HL-60/S4 treated with retinoic acid at 250 ng/mL for 4 days and 3 days (cell line): ENCODE results near the gene TEX14.
"Not testable (repeated sequence)": the region's sequence is repeated elsewhere in the genome, so short reads cannot be mapped to it uniquely, and the experiment has no call there.

Source experiments
- in situ Hi-C: fragments of 300-500 bp; cut with MboI; formaldehyde crosslinking; loops from 2 replicates; pipeline ENCODE4 v1.7.0; 2022; ENCODE audit warnings: low sequenced_read_pairs

The TEX14 gene

GRCh38 chr17:58693208-58693607 lies 1.4 kb upstream of the TEX14 start:
- in situ Hi-C loops: no loop called here

DNA sequence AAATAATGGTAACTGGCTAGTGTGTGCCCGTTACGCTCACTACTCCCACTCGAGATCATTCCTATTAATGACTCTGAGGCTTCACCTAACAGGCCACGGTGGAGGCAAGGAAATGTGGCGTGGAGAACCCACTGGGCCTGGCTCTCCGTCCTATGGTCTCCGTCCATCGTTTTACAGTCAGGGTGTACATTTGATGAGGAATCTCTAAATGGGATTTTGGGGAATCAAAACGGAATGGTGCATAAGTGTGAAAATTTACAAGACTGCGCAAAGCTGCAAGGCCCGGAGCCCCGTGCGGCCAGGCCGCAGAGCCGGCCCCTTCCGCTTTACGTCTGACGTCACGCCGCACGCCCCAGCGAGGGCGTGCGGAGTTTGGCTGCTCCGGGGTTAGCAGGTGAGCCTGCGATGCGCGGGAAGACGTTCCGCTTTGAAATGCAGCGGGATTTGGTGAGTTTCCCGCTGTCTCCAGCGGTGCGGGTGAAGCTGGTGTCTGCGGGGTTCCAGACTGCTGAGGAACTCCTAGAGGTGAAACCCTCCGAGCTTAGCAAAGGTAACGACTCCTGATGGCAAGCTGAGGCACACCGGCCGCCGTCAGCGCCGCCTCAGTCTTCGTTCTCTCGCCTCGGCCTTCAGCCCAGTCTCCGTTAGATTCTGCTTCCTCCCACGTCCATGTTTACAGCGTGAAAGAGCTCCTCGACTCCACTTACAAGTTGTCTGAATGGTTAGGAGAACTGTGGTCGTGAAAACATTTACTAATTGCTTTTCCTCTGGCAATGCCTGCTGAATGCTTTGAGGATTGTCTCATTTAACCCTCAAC lies 602 bp upstream of the TEX14 start, which contains the start of gene RAD51C:
Gene RAD51C (plus strand): TSS at position 364 of the 817 bp plus-strand sequence. CDS start 42 bp downstream, at position 406.
- in situ Hi-C loops: no loop called here

DNA sequence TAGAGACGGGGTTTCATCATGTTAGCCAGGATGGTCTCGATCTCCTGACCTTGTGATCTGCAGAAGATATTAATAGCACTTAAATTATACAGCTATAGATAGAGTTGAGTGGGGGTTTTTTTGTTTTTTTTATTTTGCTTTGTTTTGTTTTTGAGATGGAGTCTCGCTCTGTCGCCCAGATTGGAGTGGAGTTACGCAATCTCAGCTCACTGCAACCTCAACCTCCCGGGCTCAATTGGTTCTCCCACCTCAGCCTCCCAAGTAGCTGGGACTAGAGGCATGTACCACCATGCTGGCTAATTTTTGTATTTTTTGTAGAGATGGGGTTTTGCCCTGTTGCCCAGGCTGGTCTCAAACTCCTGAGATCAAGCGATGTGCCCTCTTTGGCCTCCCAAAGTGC lies 1.8 kb downstream of the TEX14 start:
- in situ Hi-C loops: not testable (repeated sequence)

DNA sequence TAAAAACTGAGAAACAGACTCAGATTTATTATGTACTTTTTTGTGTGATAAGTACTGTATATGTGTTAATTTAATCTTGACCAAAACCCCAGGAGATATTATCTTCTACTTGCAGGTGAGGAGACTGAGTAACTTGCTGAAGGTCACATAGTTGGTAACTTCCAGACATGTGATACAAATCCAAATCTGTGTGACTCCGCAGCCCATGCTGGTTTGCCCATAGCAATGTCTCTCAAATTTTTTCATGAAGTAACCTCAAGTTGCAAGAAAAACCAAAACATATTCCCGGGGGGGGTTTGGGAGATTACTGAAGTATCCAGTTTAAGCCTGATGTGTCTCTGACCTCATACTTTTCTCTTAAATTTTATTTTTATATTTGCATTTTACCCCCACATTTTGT lies 3.3 kb downstream of the TEX14 start:
- in situ Hi-C loops: no loop called here

- in situ Hi-C loops: no loop called here
Observed at GRCh38 chr17:58686980-58687379, 4.9 kb downstream of the TEX14 start.

- in situ Hi-C loops: not testable (repeated sequence)
Observed at GRCh38 chr17:58684462-58684861, 7.4 kb downstream of the TEX14 start.

GRCh38 chr17:58684003-58684402 lies 7.8 kb downstream of the TEX14 start:
- in situ Hi-C loops: no loop called here

DNA sequence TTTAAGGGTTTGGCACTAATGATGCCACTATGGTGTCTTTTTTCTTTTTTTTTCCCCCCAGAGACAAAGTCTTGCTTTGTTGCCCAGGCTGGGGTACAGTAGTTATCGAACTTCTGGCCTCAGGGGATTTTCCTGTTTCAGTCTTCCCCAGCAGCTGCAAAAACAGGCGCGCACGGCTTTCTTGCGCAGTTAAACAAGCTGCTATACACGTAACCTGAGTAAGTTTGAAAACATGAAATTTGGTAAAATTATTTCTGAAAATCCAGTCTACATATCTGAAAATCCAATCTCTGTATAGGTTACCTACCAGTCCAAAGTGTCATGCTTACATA lies 11.8 kb downstream of the TEX14 start:
- in situ Hi-C loops: no loop called here

DNA sequence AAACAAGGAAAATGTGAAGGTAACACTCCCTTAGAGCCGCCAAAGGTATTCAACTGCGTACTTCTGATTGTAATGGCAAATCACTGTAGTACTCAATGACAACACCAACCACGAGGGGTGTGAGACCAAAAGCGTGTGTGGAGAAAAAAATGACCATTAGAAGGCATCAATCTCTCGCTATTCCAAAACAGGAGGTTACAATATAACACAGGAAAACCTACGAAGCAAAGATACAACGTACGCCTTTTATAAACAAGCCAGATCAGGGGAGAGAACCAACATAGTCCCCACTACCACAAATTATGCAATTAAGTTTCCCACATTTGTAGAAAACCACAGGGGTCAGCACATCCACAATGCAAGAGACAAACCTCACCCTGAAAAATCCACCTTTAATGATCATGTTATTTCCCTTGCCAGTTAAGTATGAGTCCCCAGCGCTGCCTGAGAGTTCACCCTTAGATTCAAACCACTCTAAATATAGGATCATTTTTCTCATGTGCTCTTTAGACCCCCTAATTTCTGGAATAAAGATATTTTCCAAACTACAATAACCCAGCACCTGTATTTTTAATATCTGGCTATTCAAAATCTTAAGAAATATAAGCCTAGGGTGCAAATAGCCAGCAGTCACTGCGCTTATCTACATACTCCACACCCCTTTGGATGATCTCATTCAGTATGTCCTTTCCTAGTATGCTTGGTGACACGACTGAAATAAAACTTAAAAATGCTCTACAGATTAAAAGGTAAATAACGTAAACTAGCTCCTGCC lies 12.4 kb downstream of the TEX14 start:
- in situ Hi-C loops: no loop called here

GRCh38 chr17:58678287-58678686 lies 13.6 kb downstream of the TEX14 start:
- in situ Hi-C loops: not testable (repeated sequence)

DNA sequence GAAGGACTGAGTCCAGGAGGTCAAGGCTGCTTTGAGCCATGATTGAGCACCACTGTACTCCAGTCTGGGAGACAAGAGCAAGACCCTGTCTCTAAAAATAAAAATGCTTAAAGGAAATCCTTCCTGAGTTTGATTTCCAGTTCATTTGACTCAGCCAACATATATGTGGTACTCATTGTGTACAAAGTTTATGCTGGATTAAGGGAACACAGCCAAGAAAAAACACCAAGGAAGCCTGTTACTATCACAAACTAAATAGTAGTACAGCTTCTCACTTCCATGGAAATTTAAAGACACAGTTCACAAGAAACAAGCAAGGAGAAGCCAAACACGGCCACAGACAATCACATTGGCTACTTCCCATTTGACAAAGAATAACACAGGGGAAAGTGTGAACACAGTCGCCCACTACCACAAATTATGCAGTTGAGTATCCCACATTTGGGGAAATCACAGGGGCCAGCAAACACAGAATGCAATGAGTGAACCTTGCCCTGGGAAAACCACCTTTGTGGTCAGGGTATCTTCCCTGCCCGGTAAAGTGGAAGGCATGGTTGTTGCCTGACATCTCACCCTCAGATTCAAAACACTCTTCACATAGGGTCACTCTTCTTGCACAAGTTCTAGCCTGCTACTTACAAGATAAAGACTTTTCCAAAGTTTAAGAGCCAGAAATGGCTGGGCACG lies 14.5 kb downstream of the TEX14 start:
- in situ Hi-C loops: no loop called here

- in situ Hi-C loops: no loop called here
Observed at GRCh38 chr17:58671969-58672368, 19.9 kb downstream of the TEX14 start.

DNA sequence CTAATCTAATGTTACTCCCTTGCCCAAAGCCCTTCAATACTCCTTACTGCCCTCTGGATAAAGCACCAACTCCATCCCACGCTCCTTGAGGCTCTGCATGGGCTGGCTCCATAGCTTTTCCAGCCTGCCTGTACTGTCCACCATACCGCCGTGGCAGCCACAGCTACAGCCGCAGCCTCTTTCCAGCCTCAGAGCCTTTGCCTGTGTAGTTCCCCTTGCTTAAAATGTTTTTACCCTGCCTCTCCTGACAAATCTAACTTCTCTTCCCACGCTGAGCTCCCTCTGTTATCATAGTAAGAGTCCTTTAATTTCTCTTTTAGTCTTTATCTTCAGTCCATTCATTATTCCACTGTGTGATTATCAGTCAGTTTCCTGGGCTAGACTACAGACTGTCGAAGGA lies 22.0 kb downstream of the TEX14 start:
- in situ Hi-C loops: no loop called here

DNA sequence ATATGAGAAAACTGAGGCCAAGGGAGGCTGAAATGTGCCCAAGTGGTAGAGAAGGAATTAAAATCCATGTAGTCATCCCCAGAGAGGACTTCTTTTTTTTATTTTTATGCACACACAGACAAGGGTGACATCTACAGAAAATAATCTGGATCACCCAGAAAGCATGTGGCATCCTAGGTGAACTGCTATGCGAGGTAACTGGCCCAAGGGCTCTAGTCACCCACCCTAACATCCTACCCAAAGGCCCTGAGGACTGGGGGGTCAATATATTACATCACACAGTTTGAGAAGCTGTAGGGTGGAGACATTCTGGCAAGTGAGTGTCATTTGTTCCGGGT lies 23.3 kb downstream of the TEX14 start:
- in situ Hi-C loops: no loop called here

- in situ Hi-C loops: no loop called here
Observed at GRCh38 chr17:58667934-58668597, 23.8 kb downstream of the TEX14 start.

DNA sequence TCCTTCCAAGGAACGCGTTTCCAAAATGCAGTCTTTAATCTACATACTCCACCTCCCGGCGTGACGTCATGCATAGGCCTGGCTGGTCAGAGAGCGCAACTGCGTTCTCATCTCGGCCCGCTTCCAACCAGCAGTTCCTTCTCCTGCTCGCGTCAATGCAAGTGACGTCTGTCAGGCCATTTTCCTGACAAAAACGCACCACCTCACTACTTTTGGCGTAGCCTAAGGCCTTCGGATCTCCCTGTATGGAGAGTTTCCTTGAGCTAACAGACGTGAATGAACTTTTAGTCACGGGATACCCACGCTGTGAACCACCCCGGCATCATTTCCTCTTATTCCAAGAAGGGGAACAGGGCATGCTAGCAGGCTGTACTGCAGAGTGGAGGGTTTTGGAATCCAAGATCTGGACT lies 25.0 kb downstream of the TEX14 start:
- in situ Hi-C loops: no loop called here

- in situ Hi-C loops: no loop called here
Observed at GRCh38 chr17:58665946-58666857, 25.6 kb downstream of the TEX14 start.

DNA sequence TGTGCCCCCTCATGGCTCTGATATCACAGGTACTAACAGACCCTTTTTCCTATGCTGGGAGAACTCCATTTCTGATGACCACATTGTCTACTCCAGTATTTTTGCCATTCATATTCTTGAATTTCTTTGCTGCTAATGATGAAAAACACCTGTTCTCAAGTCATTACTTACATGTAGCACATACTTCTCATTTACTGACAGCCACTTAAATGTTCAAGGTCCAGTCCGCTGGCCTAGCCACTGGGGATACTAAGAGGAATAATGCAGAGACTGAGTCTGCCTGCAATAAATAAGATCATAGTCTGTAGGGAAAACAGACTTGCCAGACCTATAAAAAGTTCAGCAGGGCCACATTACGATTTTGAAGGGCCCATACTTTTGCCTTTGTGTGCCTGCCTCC lies 27.5 kb downstream of the TEX14 start:
- in situ Hi-C loops: no loop called here

- in situ Hi-C loops: no loop called here
Observed at GRCh38 chr17:58661499-58661898, 30.3 kb downstream of the TEX14 start.

GRCh38 chr17:58660621-58661020 lies 31.2 kb downstream of the TEX14 start:
- in situ Hi-C loops: no loop called here
